Colonic mucosa (tissue), 4 donors: ENCODE data around the gene NDRG4. TPM values are rescaled to one million over a fixed set of nuclear protein-coding genes. Genes with fewer than 3 reads are reported as not detected.

Experiments
- DNase-seq: peaks from one replicate; pipeline ENCODE4 v3.0.0-alpha.2; 2020
- H3K27ac ChIP-seq: fragments of 200-600 bp; one replicate; pipeline ENCODE4 v1.8.0; 2021
- H3K27me3 ChIP-seq: fragments of 200-600 bp; one replicate; pipeline ENCODE4 v1.8.0; 2021
- H3K36me3 ChIP-seq: fragments of 200-600 bp; one replicate; pipeline ENCODE4 v1.8.0; 2021
- H3K4me1 ChIP-seq: fragments of 200-600 bp; one replicate; pipeline ENCODE4 v1.8.0; 2021; ENCODE audit warnings: mild to moderate bottlenecking
- H3K4me3 ChIP-seq: fragments of 200-600 bp; one replicate; pipeline ENCODE4 v1.8.0; 2021
- H3K9ac ChIP-seq, 2 donors: one replicate each; pipeline ENCODE4 v1.7.0; 2013; ENCODE audit warnings: control low read depth in 2 of 2, low read depth in 2 of 2, low read length in 2 of 2
- H3K9me3 ChIP-seq: fragments of 200-600 bp; one replicate; pipeline ENCODE4 v1.8.0; 2021
- intact Hi-C: fragments of 100-400 bp; cut with DNase I; formaldehyde crosslinking; loops from one replicate; pipeline ENCODE4 v1.14.1; 2022
- total RNA-seq, 2 donors: library from RNA; stranded (reverse); fragmentation: NEBNext Ultra II Directional in 1 of 2; extraction: Animal tissue kit (Norgen Biotek cat#: 25700) in 1 of 2; gene quantifications; one replicate each; pipeline ENCODE4 v1.2.1, GENCODE V29; 2021
- TF ChIP-seq, protein P1 (sequence below): fragments of 200-600 bp; IDR thresholded peaks from one replicate; pipeline ENCODE4 v1.8.0; 2022; ENCODE audit warnings: antibody characterized with exemption, mild to moderate bottlenecking
- donor health status: healthy.
- donor health status: DM: no; HTN: no; CAD: no.
- donor health status: DM: no; HTN: no; CAD: no.

NDRG4 gene
- total RNA-seq, 2 donors from 2014 or later = 3.0 to 9.8 TPM

GRCh38 chr16:58459344-58460218, 40.4 kb upstream of the NDRG4 start:
- no peaks in the 10 kb centered on the region for H3K36me3 ChIP-seq
- peaks cover 25% of the 10 kb centered on the region for H3K27me3 ChIP-seq
- DNase-seq = no peak
- intact Hi-C loops = no loop called here
- H3K4me3 ChIP-seq = no peak overlapping the region
- H3K4me1 ChIP-seq = peaks cover 7% of the 10 kb centered on the region
- H3K27ac ChIP-seq = no peak overlapping the region
- TF ChIP-seq, protein P1, sequence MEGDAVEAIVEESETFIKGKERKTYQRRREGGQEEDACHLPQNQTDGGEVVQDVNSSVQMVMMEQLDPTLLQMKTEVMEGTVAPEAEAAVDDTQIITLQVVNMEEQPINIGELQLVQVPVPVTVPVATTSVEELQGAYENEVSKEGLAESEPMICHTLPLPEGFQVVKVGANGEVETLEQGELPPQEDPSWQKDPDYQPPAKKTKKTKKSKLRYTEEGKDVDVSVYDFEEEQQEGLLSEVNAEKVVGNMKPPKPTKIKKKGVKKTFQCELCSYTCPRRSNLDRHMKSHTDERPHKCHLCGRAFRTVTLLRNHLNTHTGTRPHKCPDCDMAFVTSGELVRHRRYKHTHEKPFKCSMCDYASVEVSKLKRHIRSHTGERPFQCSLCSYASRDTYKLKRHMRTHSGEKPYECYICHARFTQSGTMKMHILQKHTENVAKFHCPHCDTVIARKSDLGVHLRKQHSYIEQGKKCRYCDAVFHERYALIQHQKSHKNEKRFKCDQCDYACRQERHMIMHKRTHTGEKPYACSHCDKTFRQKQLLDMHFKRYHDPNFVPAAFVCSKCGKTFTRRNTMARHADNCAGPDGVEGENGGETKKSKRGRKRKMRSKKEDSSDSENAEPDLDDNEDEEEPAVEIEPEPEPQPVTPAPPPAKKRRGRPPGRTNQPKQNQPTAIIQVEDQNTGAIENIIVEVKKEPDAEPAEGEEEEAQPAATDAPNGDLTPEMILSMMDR = no peak
- no peaks in the 10 kb centered on the region for H3K9me3 ChIP-seq
- H3K9ac ChIP-seq = no peak overlapping the region

- Histone ChIP-seq H3K4me3 (no peak overlapping the region), H3K27ac (no peak overlapping the region), H3K36me3 (no peaks in the 10 kb centered on the region), H3K9me3 (no peaks in the 10 kb centered on the region), H3K27me3 (peaks cover 32% of the 10 kb centered on the region), H3K4me1 (peaks cover 7% of the 10 kb centered on the region), H3K9ac (no peak overlapping the region)
- no peak for DNase-seq
- TF ChIP-seq, protein P1 = no peak
- intact Hi-C loops = no loop called here
These were observed 39.7 kb upstream of the NDRG4 start for GRCh38 chr16:58460219-58460610.

DNA sequence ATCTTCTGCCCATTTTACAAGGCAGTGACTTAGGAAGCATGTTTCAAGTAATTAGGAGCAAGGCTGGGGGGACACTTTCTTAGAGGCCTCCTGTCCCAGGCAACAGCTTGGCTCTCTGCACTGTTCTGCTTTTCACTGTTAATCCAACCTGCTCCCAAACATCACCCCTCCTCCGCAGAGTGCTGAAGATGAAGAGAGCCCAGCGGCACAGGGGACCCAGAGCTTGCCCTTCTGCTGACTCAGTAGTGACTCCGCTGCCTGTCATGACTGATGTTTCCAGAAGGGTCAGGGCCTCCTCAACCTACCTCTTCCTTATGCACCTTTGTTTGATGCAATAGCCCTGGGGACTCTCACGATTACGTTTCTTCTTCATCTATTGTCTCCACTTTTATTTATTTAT, 38.9 kb upstream of the NDRG4 start:
- Histone ChIP-seq H3K36me3 (no peaks in the 10 kb centered on the region), H3K9me3 (no peaks in the 10 kb centered on the region), H3K27me3 (peaks cover 39% of the 10 kb centered on the region), H3K27ac (no peak overlapping the region), H3K4me3 (no peak overlapping the region), H3K4me1 (peaks cover 7% of the 10 kb centered on the region), H3K9ac (no peak overlapping the region)
- TF ChIP-seq, protein P1 = no peak
- intact Hi-C loops = no loop called here
- no peak for DNase-seq

- Histone ChIP-seq H3K9ac (no peak overlapping the region), H3K9me3 (no peaks in the 10 kb centered on the region), H3K4me1 (peaks cover 7% of the 10 kb centered on the region), H3K4me3 (no peak overlapping the region), H3K36me3 (no peaks in the 10 kb centered on the region), H3K27ac (no peak overlapping the region), H3K27me3 (peaks cover 42% of the 10 kb centered on the region)
- TF ChIP-seq, protein P1 = no peak
- intact Hi-C loops = no loop called here
- no peak for DNase-seq
These were observed 38.3 kb upstream of the NDRG4 start for GRCh38 chr16:58461640-58462039.

DNA sequence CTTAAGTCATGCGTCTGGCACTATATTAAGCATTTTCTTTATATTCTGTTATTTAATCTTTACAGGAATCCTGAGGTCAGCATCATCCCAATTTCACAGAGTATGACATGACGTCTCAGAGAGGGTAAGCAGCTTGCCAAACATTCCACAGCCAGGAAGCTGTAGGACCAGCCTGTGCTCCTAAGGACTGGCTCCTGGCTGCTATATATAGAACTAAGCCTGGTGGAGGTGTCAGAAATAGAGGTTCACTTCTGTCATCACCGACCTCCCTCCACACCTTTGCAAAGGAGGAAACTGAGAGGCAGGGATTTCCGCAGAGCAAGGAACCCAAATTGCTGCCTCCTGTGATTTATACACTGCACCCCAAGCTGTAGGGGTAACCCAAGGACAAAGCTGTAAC, 37.9 kb upstream of the NDRG4 start:
- H3K27me3 ChIP-seq = peaks cover 42% of the 10 kb centered on the region
- H3K9me3 ChIP-seq = no peaks in the 10 kb centered on the region
- no peak for DNase-seq

More for the DNA sequence above, 37.9 kb upstream of the NDRG4 start:
- no peak overlapping the region for H3K27ac ChIP-seq
- TF ChIP-seq, protein P1 = no peak
- no peak overlapping the region for H3K9ac ChIP-seq
- H3K4me1 ChIP-seq = peaks cover 7% of the 10 kb centered on the region
- no peak overlapping the region for H3K4me3 ChIP-seq
- H3K36me3 ChIP-seq = no peaks in the 10 kb centered on the region
- intact Hi-C loops = no loop called here
